CD14-positive monocyte (primary cell): ENCODE results near the gene TPP2. TPM values are rescaled to one million over a fixed set of nuclear protein-coding genes. Genes with fewer than 3 reads are reported as not detected.

Experiments used
- DNase-seq, 3 donors: peaks; one replicate each; pipeline ENCODE4 v3.0.0-alpha.2; 2011 to 2022
- H2AFZ ChIP-seq: 2 replicates; pipeline ENCODE4 v1.6.0; 2012; ENCODE audit warnings: mild to moderate bottlenecking, low read depth, low read length, inconsistent platforms; ENCODE audit not compliant: insufficient read depth, poor library complexity, severe bottlenecking
- H3K27ac ChIP-seq, 2 donors: 1 replicate in 1 of 2; 2 replicates in 1 of 2; pipeline ENCODE4 v1.5.1; 2012 to 2013; ENCODE audit warnings: low read length in 2 of 2, control low read depth in 1 of 2, inconsistent platforms in 1 of 2, low read depth in 1 of 2, mild to moderate bottlenecking in 1 of 2
- H3K27me3 ChIP-seq, 2 donors: one replicate each; pipeline versions ENCODE4 v1.6.0 to v1.6.1; 2011 to 2013; ENCODE audit warnings: low read length in 2 of 2; ENCODE audit not compliant: control insufficient read depth in 2 of 2, insufficient read depth in 2 of 2
- H3K36me3 ChIP-seq, 2 donors: replicated peaks in 1 of 2; 1 replicate in 1 of 2; 2 replicates in 1 of 2; pipeline versions ENCODE4 v1.5.1 to v1.6.1; 2012 to 2013; ENCODE audit warnings: low read length in 2 of 2, control low read depth in 1 of 2, inconsistent platforms in 1 of 2, mild to moderate bottlenecking in 1 of 2; ENCODE audit not compliant: insufficient read depth in 2 of 2, control insufficient read depth in 1 of 2
- H3K4me1 ChIP-seq, 2 donors: 1 replicate in 1 of 2; 2 replicates in 1 of 2; pipeline versions ENCODE4 v1.5.1 to v1.6.1; 2012 to 2013; ENCODE audit warnings: low read length in 2 of 2, control low read depth in 1 of 2, inconsistent platforms in 1 of 2, mild to moderate bottlenecking in 1 of 2, moderate library complexity in 1 of 2; ENCODE audit not compliant: insufficient read depth in 2 of 2, control insufficient read depth in 1 of 2
- H3K4me2 ChIP-seq: replicated peaks from 2 replicates; pipeline ENCODE3; 2012; ENCODE audit warnings: low read length, moderate library complexity, mild to moderate bottlenecking; ENCODE audit not compliant: poor library complexity, severe bottlenecking; ENCODE audit errors: extremely low read depth
- H3K4me3 ChIP-seq, 3 experiments: fragments of 200-600 bp in 1 of 3; sonication (generic) in 1 of 3; replicated peaks in 1 of 3; 1 replicate in 2 of 3; 2 replicates in 1 of 3; pipeline ENCODE4 v1.5.1; 2011 to 2013; ENCODE audit warnings: low read length in 3 of 3, mild to moderate bottlenecking in 3 of 3, control low read depth in 2 of 3, low read depth in 2 of 3, inconsistent platforms in 1 of 3, moderate library complexity in 1 of 3
- H3K79me2 ChIP-seq: 2 replicates; pipeline ENCODE4 v1.6.0; 2012; ENCODE audit warnings: mild to moderate bottlenecking, control low read depth, inconsistent platforms, low read length, moderate library complexity; ENCODE audit not compliant: insufficient read depth
- H3K9ac ChIP-seq: 2 replicates; pipeline ENCODE4 v1.6.0; 2017; ENCODE audit warnings: low read length, mild to moderate bottlenecking; ENCODE audit not compliant: insufficient read depth, poor library complexity, severe bottlenecking
- H3K9me3 ChIP-seq, 2 donors: replicated peaks in 1 of 2; 1 replicate in 1 of 2; 2 replicates in 1 of 2; pipeline versions ENCODE4 v1.5.1 to v1.6.1; 2012 to 2013; ENCODE audit warnings: low read length in 2 of 2, control low read depth in 1 of 2; ENCODE audit not compliant: control insufficient read depth in 1 of 2, insufficient read depth in 1 of 2
- H4K20me1 ChIP-seq: 2 replicates; pipeline ENCODE4 v1.6.0; 2012; ENCODE audit warnings: mild to moderate bottlenecking, low read length, control low read depth, moderate library complexity; ENCODE audit not compliant: insufficient read depth
- H3K27ac Mint-ChIP-seq, 7 donors: one replicate each; pipeline ENCODE4 v1.8.0; 2020; ENCODE audit warnings: mild to moderate bottlenecking in 7 of 7, mixed read lengths in 7 of 7, moderate library complexity in 6 of 7, inconsistent platforms in 2 of 7
- H3K27me3 Mint-ChIP-seq, 3 donors: one replicate each; pipeline ENCODE4 v1.8.0; 2021 to 2022; ENCODE audit warnings: low read depth in 3 of 3, mild to moderate bottlenecking in 3 of 3, mixed read lengths in 3 of 3, moderate library complexity in 3 of 3, inconsistent platforms in 1 of 3
- H3K36me3 Mint-ChIP-seq, 2 donors: one replicate each; pipeline ENCODE4 v1.8.0; 2020; ENCODE audit warnings: mixed read lengths in 2 of 2, inconsistent platforms in 1 of 2, mild to moderate bottlenecking in 1 of 2
- H3K4me1 Mint-ChIP-seq: one replicate; pipeline ENCODE4 v1.8.0; 2020; ENCODE audit warnings: mild to moderate bottlenecking, mixed read lengths
- H3K4me3 Mint-ChIP-seq, 2 donors: one replicate each; pipeline ENCODE4 v1.8.0; 2020; ENCODE audit warnings: mild to moderate bottlenecking in 2 of 2, mixed read lengths in 2 of 2, moderate library complexity in 1 of 2
- H3K9me3 Mint-ChIP-seq, 7 donors: one replicate each; pipeline ENCODE4 v1.8.0; 2020 to 2022; ENCODE audit warnings: mixed read lengths in 7 of 7, mild to moderate bottlenecking in 6 of 7, moderate library complexity in 6 of 7, inconsistent platforms in 2 of 7
- WGBS: methylation state at CpG from one replicate; pipeline ENCODE4 v1.1.5; 2013; ENCODE audit warnings: missing lambda C conversion rate; ENCODE audit not compliant: insufficient coverage; 5-methylcytosine and 5-hydroxymethylcytosine counted together
- intact Hi-C, 2 donors: fragments of 100-400 bp; cut with micrococcal nuclease; formaldehyde crosslinking; loops; one replicate each; pipeline versions ENCODE4 v1.15.0 to v1.15.1; 2023
- polyA plus RNA-seq, 3 donors: library from polyadenylated mRNA; depleted of rRNA in 1 of 3; unstranded in 2 of 3; stranded (reverse) in 1 of 3; fragments of 300-500 nt in 2 of 3; fragments of >200 nt in 1 of 3; fragmentation: Illumina TruSeq in 2 of 3; gene quantifications; 1 replicate in 2 of 3; 2 replicates in 1 of 3; pipeline ENCODE4 v1.2.3, GENCODE V29; 2012 to 2021
- TF ChIP-seq, protein P1 (sequence below): fragments of 200-600 bp; IDR thresholded peaks from one replicate; pipeline ENCODE4 v1.8.0; 2022; ENCODE audit warnings: antibody characterized with exemption, mild to moderate bottlenecking

Gene TPP2
- polyA plus RNA-seq, 3 donors: 18.0 to 39.7 (median 26.0) TPM

DNA sequence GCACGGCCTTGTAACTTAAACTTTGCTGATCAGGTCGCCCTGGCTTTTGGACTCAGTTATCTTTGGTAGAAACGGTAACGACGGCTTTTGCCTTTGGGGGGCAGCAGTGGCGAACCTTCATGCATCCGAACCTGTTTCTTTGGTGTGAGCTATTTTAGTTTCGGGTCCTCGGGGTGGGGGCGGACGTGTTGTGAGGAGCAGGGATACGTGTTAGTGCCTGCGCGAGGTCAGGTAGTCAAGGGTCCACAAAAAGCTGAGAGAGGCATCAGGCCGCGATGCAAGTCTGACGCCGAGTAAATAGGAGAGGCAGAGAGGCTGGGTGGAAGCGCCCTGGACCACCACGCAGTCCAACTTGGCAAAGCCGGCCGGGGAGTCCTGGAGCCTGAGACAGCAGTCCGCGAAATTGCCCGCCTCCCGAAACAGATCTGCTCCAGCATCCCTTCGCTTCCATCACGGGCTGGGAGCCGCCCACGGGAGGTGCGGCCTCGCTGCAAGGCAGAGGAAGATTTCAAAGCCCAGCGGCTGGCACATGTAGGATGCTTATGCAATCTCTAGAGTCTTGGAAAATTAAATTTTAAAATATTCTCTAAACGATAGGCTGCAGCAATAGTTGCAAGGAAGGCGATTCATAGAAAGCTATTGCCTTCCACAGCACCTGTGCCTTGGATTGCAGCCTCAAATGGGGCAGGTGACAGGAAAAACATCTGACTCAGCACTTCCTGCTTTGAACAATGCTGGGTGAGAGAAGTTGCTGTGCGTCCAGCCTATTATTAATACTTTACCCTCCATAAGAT, 4.6 kb upstream of the TPP2 start:
- peak overlapping the region; percentile 62 for H3K9ac ChIP-seq
- H3K4me3 ChIP-seq: peak overlapping the region; percentile 56 to 90 (median 56)
- under 1% methylated on average over 29 of the region's 36 CpGs for WGBS
- TF ChIP-seq, protein P1, sequence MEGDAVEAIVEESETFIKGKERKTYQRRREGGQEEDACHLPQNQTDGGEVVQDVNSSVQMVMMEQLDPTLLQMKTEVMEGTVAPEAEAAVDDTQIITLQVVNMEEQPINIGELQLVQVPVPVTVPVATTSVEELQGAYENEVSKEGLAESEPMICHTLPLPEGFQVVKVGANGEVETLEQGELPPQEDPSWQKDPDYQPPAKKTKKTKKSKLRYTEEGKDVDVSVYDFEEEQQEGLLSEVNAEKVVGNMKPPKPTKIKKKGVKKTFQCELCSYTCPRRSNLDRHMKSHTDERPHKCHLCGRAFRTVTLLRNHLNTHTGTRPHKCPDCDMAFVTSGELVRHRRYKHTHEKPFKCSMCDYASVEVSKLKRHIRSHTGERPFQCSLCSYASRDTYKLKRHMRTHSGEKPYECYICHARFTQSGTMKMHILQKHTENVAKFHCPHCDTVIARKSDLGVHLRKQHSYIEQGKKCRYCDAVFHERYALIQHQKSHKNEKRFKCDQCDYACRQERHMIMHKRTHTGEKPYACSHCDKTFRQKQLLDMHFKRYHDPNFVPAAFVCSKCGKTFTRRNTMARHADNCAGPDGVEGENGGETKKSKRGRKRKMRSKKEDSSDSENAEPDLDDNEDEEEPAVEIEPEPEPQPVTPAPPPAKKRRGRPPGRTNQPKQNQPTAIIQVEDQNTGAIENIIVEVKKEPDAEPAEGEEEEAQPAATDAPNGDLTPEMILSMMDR: peak; percentile 84
- peaks cover 34 to 45% of the 10 kb centered on the region in 2 donors for H3K4me1 ChIP-seq
- H3K27ac Mint-ChIP-seq: peak overlapping the region; percentile 85 to 94 (median 92)
- intact Hi-C loops: loop anchor here in 1 of 2 donors (2.0 to 10.0 kb wide), 2 partner anchors 19 to 183 kb away; partner anchors contain the start of gene TEX30
- H3K36me3 ChIP-seq: no peaks in the 10 kb centered on the region
- no peaks in the 10 kb centered on the region for H3K27me3 ChIP-seq
- H3K4me2 ChIP-seq: peak overlapping the region; percentile 88
- H4K20me1 ChIP-seq: no peaks in the 10 kb centered on the region
- peak overlapping the region; percentile 54 to 86 for H3K27ac ChIP-seq
- peaks cover 19% of the 10 kb centered on the region for H3K79me2 ChIP-seq
- no peaks in the 10 kb centered on the region for H3K9me3 ChIP-seq
- H3K9me3 Mint-ChIP-seq: no peaks in the 10 kb centered on the region
- peak overlapping the region; percentile 91 for H2AFZ ChIP-seq
- H3K36me3 Mint-ChIP-seq: no peaks in the 10 kb centered on the region
- H3K4me1 Mint-ChIP-seq: peaks cover 48% of the 10 kb centered on the region
- peak; percentile 55 to 73 (median 65) for DNase-seq
- H3K27me3 Mint-ChIP-seq: peaks cover 0 to 2% (median 0%) of the 10 kb centered on the region in 3 donors
- peak overlapping the region; percentile 98 to 99 for H3K4me3 Mint-ChIP-seq

- Histone ChIP-seq H3K36me3 (no peaks in the 10 kb centered on the region), H4K20me1 (peaks cover 12% of the 10 kb centered on the region), H3K27ac (peak overlapping the region in 1 of 2 donors; percentile 86), H3K9ac (no peak overlapping the region), H3K79me2 (peaks cover 32% of the 10 kb centered on the region), H2AFZ (peak overlapping the region; percentile 29), H3K9me3 (no peaks in the 10 kb centered on the region), H3K27me3 (no peaks in the 10 kb centered on the region), H3K4me3 (peak overlapping the region in 1 of 3 experiments; percentile 90), H3K4me2 (peak overlapping the region; percentile 37), H3K4me1 (peaks cover 40 to 53% of the 10 kb centered on the region in 2 donors)
- Mint-ChIP-seq H3K27ac (peak overlapping the region; percentile 78 to 94 (median 85)), H3K27me3 (peaks cover 0 to 2% (median 0%) of the 10 kb centered on the region in 3 donors), H3K9me3 (no peaks in the 10 kb centered on the region), H3K4me3 (peak overlapping the region in 1 of 2 donors; percentile 48), H3K36me3 (no peaks in the 10 kb centered on the region), H3K4me1 (peaks cover 49% of the 10 kb centered on the region)
- intact Hi-C loops: loop anchor here in 1 of 2 donors (2.0 to 10.0 kb wide), 2 partner anchors 17 to 181 kb away; partner anchors contain the start of gene TEX30
- WGBS: no CpG with 5 or more reads among the region's 3 CpGs
- DNase-seq: peak; percentile 40 to 57 (median 46)
- TF ChIP-seq, protein P1: no peak
These were observed 3.3 kb upstream of the TPP2 start for GRCh38 chr13:102593466-102593865.
